GM23338 (cell line): ENCODE data around the gene JARID2.

ENCODE experiments used
- CREB1 ChIP-seq: fragments of 250-450 bp; sonication (Bioruptor Pico); IDR thresholded peaks from 2 replicates; pipeline ENCODE4 v1.5.0; 2020; ENCODE audit warnings: low read depth, mild to moderate bottlenecking, moderate library complexity
- CTCF ChIP-seq, 2 experiments: fragments of 200-600 bp in 1 of 2; sonication (generic) in 1 of 2; conservative IDR thresholded peaks; 2 replicates each; pipeline versions ENCODE4 v1.5.1 to v1.6.1; 2016 to 2017; ENCODE audit warnings: antibody characterized with exemption in 2 of 2, low read depth in 2 of 2, mild to moderate bottlenecking in 2 of 2, moderate library complexity in 1 of 2
- EZH2 ChIP-seq: fragments of 200-600 bp; sonication (generic); IDR thresholded peaks from one replicate; pipeline ENCODE4 v1.8.0; 2017; ENCODE audit warnings: antibody characterized with exemption, mild to moderate bottlenecking, low read depth; ENCODE audit not compliant: unreplicated experiment
- EZH2phosphoT487 ChIP-seq: fragments of 200-600 bp; sonication (generic); IDR thresholded peaks from one replicate; pipeline ENCODE4 v1.8.1; 2018; ENCODE audit warnings: antibody characterized with exemption; ENCODE audit not compliant: unreplicated experiment
- POLR2AphosphoS5 ChIP-seq: IDR thresholded peaks from 2 replicates; pipeline ENCODE4 v1.6.1; 2016; ENCODE audit warnings: antibody characterized with exemption, low read depth
- TF ChIP-seq, protein P1 (sequence below): IDR thresholded peaks from 2 replicates; pipeline ENCODE4 v1.6.1; 2016; ENCODE audit warnings: antibody characterized with exemption

DNA sequence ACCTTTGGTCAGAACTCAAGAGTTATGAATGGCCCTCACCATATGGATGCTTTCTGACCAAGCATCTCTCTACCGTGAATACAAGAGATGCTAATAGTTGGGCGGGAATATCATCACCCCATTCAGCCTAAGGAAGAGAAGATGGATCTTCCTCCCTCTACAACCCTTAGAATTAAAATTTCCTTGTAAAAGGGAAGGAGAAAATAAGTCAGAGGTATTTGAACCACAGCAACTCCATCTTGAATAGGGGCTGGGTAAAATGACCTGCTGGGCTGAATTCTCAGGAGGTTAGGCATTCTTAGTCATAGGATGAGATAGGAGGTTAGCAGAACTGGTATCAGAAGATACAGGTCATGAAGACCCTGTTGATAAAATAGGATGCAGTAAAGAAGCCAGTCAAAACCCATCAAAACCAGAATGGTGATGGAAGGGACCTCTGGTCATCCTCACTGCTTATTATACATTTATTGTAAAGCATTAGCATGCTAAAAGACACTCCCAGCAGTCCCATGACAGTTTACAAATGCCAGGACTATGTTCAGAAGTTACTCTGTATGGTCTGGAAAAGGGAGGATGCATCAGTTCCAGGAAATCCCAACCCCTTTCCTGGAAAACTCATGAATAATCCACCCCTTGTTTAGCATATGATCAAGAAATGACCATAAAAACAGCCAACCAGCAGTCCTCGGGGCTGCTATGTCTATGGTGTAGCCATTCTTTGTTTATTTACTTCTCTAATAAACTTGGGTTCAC lies 315.8 kb downstream of the JARID2 start:
- no peak for TF ChIP-seq POLR2AphosphoS5
- TF ChIP-seq CTCF (conservative IDR thresholded peaks at IDR 0.05; ENCODE audit: low read depth in 2 of 2): no peak
- no peak for TF ChIP-seq EZH2
- TF ChIP-seq EZH2phosphoT487: no peak
- TF ChIP-seq, protein P1, sequence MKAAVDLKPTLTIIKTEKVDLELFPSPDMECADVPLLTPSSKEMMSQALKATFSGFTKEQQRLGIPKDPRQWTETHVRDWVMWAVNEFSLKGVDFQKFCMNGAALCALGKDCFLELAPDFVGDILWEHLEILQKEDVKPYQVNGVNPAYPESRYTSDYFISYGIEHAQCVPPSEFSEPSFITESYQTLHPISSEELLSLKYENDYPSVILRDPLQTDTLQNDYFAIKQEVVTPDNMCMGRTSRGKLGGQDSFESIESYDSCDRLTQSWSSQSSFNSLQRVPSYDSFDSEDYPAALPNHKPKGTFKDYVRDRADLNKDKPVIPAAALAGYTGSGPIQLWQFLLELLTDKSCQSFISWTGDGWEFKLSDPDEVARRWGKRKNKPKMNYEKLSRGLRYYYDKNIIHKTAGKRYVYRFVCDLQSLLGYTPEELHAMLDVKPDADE: no peak
- no peak for TF ChIP-seq CREB1
